Aorta (tissue), 5 donors: ENCODE measurements around the gene NPY2R. TPM values are rescaled to one million over a fixed set of nuclear protein-coding genes. Genes with fewer than 3 reads are reported as not detected.

ENCODE experiments used
- ATAC-seq: fragments of 200-7000 bp; cut with Tn5 transposase; one replicate; pipeline ENCODE4 v1.9.1; 2022; ENCODE audit warnings: moderate library complexity; ENCODE audit not compliant: low FRiP score
- DNase-seq, 2 donors: peaks; one replicate each; pipeline ENCODE4 v3.0.0-alpha.2; 2020
- H3K27ac ChIP-seq, 2 donors: one replicate each; pipeline ENCODE4 v1.5.1; 2013; ENCODE audit warnings: low read length in 2 of 2, mild to moderate bottlenecking in 2 of 2, moderate library complexity in 2 of 2, control low read depth in 1 of 2, inconsistent platforms in 1 of 2, low read depth in 1 of 2
- H3K27me3 ChIP-seq, 2 donors: one replicate each; pipeline ENCODE4 v1.6.1; 2013; ENCODE audit warnings: control low read depth in 1 of 2, low read length in 1 of 2, mild to moderate bottlenecking in 1 of 2, moderate library complexity in 1 of 2; ENCODE audit not compliant: insufficient read depth in 2 of 2, control insufficient read depth in 1 of 2
- H3K36me3 ChIP-seq, 2 donors: one replicate each; pipeline ENCODE4 v1.6.1; 2013; ENCODE audit warnings: control low read depth in 1 of 2, low read length in 1 of 2, mild to moderate bottlenecking in 1 of 2; ENCODE audit not compliant: insufficient read depth in 2 of 2, control insufficient read depth in 1 of 2
- H3K4me1 ChIP-seq, 2 donors: one replicate each; pipeline ENCODE4 v1.6.1; 2013; ENCODE audit warnings: low read length in 2 of 2, control low read depth in 1 of 2, mild to moderate bottlenecking in 1 of 2, moderate library complexity in 1 of 2; ENCODE audit not compliant: insufficient read depth in 2 of 2, control insufficient read depth in 1 of 2
- H3K4me3 ChIP-seq, 2 donors: one replicate each; pipeline ENCODE4 v1.5.1; 2013; ENCODE audit warnings: low read length in 2 of 2, control low read depth in 1 of 2, mild to moderate bottlenecking in 1 of 2
- H3K9me3 ChIP-seq: one replicate; pipeline ENCODE4 v1.6.1; 2013; ENCODE audit warnings: mild to moderate bottlenecking, low read length; ENCODE audit not compliant: control insufficient read depth
- WGBS, 2 donors: extraction: QIAGEN DNeasy Blood & Tissue Kit; methylation state at CpG; one replicate each; pipeline ENCODE4 v1.1.7; 2013; 5-methylcytosine and 5-hydroxymethylcytosine counted together
- intact Hi-C, 2 donors: fragments of 100-400 bp; cut with DNase I; formaldehyde crosslinking; loops; one replicate each; pipeline versions ENCODE4 v1.14.2 to v1.15.0; 2022
- long read RNA-seq, 2 donors: library from polyadenylated mRNA; unstranded; transcript quantifications; one replicate each; pipeline ENCODE4 v2.0.0, GENCODE V29; 2020 to 2021
- polyA plus RNA-seq, 2 donors: library from polyadenylated mRNA; stranded (reverse); fragments of 200-250 nt; gene quantifications; one replicate each; pipeline ENCODE4 v1.2.3, GENCODE V29; 2013
- total RNA-seq, 2 donors: library from RNA; stranded (reverse); fragmentation: NEBNext Ultra II Directional; extraction: Animal tissue kit (Norgen Biotek cat#: 25700); gene quantifications; one replicate each; pipeline ENCODE4 v1.2.1, GENCODE V29; 2021
- donor health status: healthy with polysubstance abuse.
- donor health status: Bipolar disorder and iron deficiency.
- donor health status: DM: no; HTN: no; CAD: no.
- donor health status: DM: no; HTN: no; CAD: no.
- donor health status: DM: yes; HTN: yes; CAD: no.

Gene NPY2R
- under 1 TPM; 0.09 to 0.13 TPM for total RNA-seq
- 1 to 10 TPM in 1 of 2 donors, under 1 TPM in 1; 0.25 to 7.8 TPM for polyA plus RNA-seq
- long read RNA-seq, donor 1 = 0 reads
- long read RNA-seq, donor 2 = 0 reads

GRCh38 chr4:155208258-155209054 is at the start of gene NPY2R:
NPY2R (plus strand) TSS chr4:155208636; CDS start chr4:155213940, 5,304 bp downstream.
- ATAC-seq = peak; percentile 73
- Histone ChIP-seq H3K4me1 (peaks cover 0 to 2% of the 10 kb centered on the region in 2 donors), H3K36me3 (no peaks in the 10 kb centered on the region), H3K9me3 (no peaks in the 10 kb centered on the region), H3K27me3 (no peaks in the 10 kb centered on the region), H3K4me3 (no peak within 1 kb of the TSS), H3K27ac (no peak within 1 kb of the TSS)
- intact Hi-C loops = no loop called here
- DNase-seq = peak in 1 of 2 donors; percentile 66
- 1 to 2% methylated on average over 48 to 55 of the region's 55 CpGs for WGBS, 2 donors

GRCh38 chr4:155161357-155161756 is 47.1 kb upstream of the NPY2R start:
- ATAC-seq (no peak), DNase-seq (no peak)
- no peaks in the 10 kb centered on the region for H3K27me3 ChIP-seq
- H3K4me1 ChIP-seq = no peaks in the 10 kb centered on the region
- intact Hi-C loops = no loop called here
- no peak overlapping the region for H3K27ac ChIP-seq
- H3K4me3 ChIP-seq = no peak overlapping the region
- H3K36me3 ChIP-seq = no peaks in the 10 kb centered on the region
- H3K9me3 ChIP-seq = peaks cover 2% of the 10 kb centered on the region
- WGBS, 2 donors = 83 to 88% methylated on average over 3 of the region's 3 CpGs

GRCh38 chr4:155164718-155165117 is 43.7 kb upstream of the NPY2R start:
- 66 to 77% methylated on average over 2 of the region's 2 CpGs for WGBS, 2 donors

GRCh38 chr4:155170569-155170968 is 37.9 kb upstream of the NPY2R start:
- Histone ChIP-seq H3K9me3 (peaks cover 2% of the 10 kb centered on the region), H3K4me3 (no peak overlapping the region), H3K27me3 (no peaks in the 10 kb centered on the region), H3K27ac (no peak overlapping the region), H3K4me1 (no peaks in the 10 kb centered on the region), H3K36me3 (no peaks in the 10 kb centered on the region)
- no peak for DNase-seq
- intact Hi-C loops = no loop called here
- no peak for ATAC-seq
- WGBS, 2 donors = 71 to 76% methylated on average over 4 of the region's 4 CpGs

More at GRCh38 chr4:155164718-155165117, 43.7 kb upstream of the NPY2R start:
- DNase-seq (no peak), ATAC-seq (no peak)
- peaks cover 2% of the 10 kb centered on the region for H3K9me3 ChIP-seq
- no peak overlapping the region for H3K27ac ChIP-seq
- no peaks in the 10 kb centered on the region for H3K4me1 ChIP-seq
- intact Hi-C loops = no loop called here
- H3K27me3 ChIP-seq = no peaks in the 10 kb centered on the region
- H3K4me3 ChIP-seq = no peak overlapping the region
- no peaks in the 10 kb centered on the region for H3K36me3 ChIP-seq

- WGBS, 2 donors = 70 to 75% methylated on average over 4 of the region's 4 CpGs
- H3K27ac ChIP-seq = no peak overlapping the region
- intact Hi-C loops = no loop called here
- no peak overlapping the region for H3K4me3 ChIP-seq
- H3K9me3 ChIP-seq = peaks cover 2% of the 10 kb centered on the region
- DNase-seq (no peak), ATAC-seq (no peak)
- no peaks in the 10 kb centered on the region for H3K36me3 ChIP-seq
- H3K27me3 ChIP-seq = no peaks in the 10 kb centered on the region
- H3K4me1 ChIP-seq = no peaks in the 10 kb centered on the region
These were observed 35.1 kb upstream of the NPY2R start for GRCh38 chr4:155173371-155173770.

- ATAC-seq (no peak), DNase-seq (no peak)
- no peak overlapping the region for H3K4me3 ChIP-seq
- no peak overlapping the region for H3K27ac ChIP-seq
- no peaks in the 10 kb centered on the region for H3K36me3 ChIP-seq
- intact Hi-C loops = no loop called here
- peaks cover under 1% of the 10 kb centered on the region for H3K9me3 ChIP-seq
- WGBS, 2 donors = 90 to 93% methylated on average over 1 of the region's 1 CpG
- no peaks in the 10 kb centered on the region for H3K4me1 ChIP-seq
- no peaks in the 10 kb centered on the region for H3K27me3 ChIP-seq
These were observed 33.8 kb upstream of the NPY2R start for GRCh38 chr4:155174668-155175067.

GRCh38 chr4:155179216-155179615 is 29.2 kb upstream of the NPY2R start:
- intact Hi-C loops = no loop called here
- Histone ChIP-seq H3K9me3 (no peaks in the 10 kb centered on the region), H3K4me1 (no peaks in the 10 kb centered on the region), H3K27ac (no peak overlapping the region), H3K36me3 (no peaks in the 10 kb centered on the region), H3K27me3 (no peaks in the 10 kb centered on the region), H3K4me3 (no peak overlapping the region)
- ATAC-seq (no peak), DNase-seq (no peak)
- 9 to 18% methylated on average over 2 of the region's 2 CpGs for WGBS, 2 donors

- ATAC-seq (no peak), DNase-seq (no peak)
- intact Hi-C loops = no loop called here
- Histone ChIP-seq H3K9me3 (no peaks in the 10 kb centered on the region), H3K27me3 (no peaks in the 10 kb centered on the region), H3K4me1 (no peaks in the 10 kb centered on the region), H3K4me3 (no peak overlapping the region), H3K27ac (no peak overlapping the region), H3K36me3 (no peaks in the 10 kb centered on the region)
- 80 to 84% methylated on average over 2 of the region's 2 CpGs for WGBS, 2 donors
These were observed 21.5 kb upstream of the NPY2R start for GRCh38 chr4:155186972-155187371.

GRCh38 chr4:155187989-155188388 is 20.4 kb upstream of the NPY2R start:
- no peak overlapping the region for H3K27ac ChIP-seq
- DNase-seq (no peak), ATAC-seq (no peak)
- 39 to 83% methylated on average over 1 of the region's 1 CpG for WGBS, 2 donors
- H3K9me3 ChIP-seq = no peaks in the 10 kb centered on the region
- intact Hi-C loops = no loop called here
- no peaks in the 10 kb centered on the region for H3K36me3 ChIP-seq
- H3K4me1 ChIP-seq = no peaks in the 10 kb centered on the region
- H3K4me3 ChIP-seq = no peak overlapping the region
- no peaks in the 10 kb centered on the region for H3K27me3 ChIP-seq
